ENCODE measurements around the gene MCM9.

Gene MCM9

GRCh38 chr6:118800394-118801071, 134.4 kb downstream of the MCM9 start:
- peak; percentile 54 to 75 (median 65) for DNase-seq (ENCODE audit: low read depth in 4 of 4, low spot score in 1 of 4)

- DNase-seq (ENCODE audit: low read depth in 4 of 4, low spot score in 1 of 4), result no peak
Observed at GRCh38 chr6:118799826-118800225, 135.1 kb downstream of the MCM9 start.

DNA sequence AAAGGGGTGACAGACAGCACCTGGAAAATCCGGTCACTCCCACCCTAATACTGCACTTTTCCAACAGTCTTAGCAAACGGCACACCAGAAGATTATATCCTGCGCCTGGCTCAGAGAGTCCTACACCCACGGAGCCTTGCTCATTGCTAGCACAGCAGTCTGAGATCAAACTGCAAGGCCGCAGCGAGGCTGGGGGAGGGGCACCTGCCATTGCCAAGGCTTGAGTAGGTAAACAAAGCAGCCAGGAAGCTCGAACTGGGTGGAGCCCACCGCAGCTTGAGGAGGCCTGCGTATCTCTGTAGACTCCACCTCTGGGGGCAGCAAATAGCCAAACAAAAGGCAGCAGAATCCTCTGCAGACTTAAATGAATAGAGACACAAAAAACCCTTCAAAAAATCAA, 138.4 kb downstream of the MCM9 start:
- peak in 2 of 4 experiments; percentile 22 to 30 for DNase-seq (ENCODE audit: low read depth in 4 of 4, low spot score in 1 of 4)

DNA sequence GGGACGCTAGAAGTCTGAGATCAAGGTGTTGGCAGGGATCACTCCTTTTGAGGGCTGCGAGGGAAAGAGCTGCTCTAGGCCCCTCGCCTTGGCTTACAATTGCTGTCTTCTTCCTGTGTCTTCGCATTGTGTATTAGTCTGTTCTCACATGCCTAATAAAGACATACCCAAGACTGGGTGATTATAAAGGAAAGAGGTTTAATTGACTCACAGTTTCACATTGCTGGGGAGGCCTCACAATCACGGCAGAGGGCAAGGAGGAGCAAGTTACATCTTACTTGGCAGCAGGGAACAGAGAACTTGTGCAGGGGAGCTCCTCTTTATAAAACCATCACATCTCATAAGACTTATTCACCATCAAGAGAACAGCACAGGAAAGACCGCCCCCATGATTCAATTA, 143.5 kb downstream of the MCM9 start:
- DNase-seq (ENCODE audit: low read depth in 4 of 4, low spot score in 1 of 4), result no peak

DNA sequence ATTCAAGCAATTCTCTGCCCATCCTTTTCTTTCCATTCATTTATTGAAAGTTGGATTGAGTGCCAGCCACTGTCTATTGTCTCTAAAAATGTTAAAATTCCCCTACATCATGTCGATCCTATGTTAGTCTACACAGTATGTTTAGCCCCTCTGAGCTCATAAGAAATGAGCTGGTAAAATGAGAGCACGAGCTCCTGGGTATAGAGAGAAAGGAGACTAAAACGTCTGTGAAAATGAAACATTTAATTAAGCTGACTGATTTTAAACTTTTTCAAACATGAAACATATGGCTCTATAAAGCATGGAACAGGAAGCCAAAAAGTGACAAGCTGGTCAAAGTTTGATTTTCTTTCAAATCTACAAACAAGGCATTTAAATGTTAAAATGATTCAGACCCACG, 145.0 kb downstream of the MCM9 start:
- DNase-seq (ENCODE audit: low read depth in 4 of 4, low spot score in 1 of 4), result no peak

GRCh38 chr6:118789419-118789818, 145.5 kb downstream of the MCM9 start:
- DNase-seq (ENCODE audit: low read depth in 4 of 4, low spot score in 1 of 4), result no peak

DNA sequence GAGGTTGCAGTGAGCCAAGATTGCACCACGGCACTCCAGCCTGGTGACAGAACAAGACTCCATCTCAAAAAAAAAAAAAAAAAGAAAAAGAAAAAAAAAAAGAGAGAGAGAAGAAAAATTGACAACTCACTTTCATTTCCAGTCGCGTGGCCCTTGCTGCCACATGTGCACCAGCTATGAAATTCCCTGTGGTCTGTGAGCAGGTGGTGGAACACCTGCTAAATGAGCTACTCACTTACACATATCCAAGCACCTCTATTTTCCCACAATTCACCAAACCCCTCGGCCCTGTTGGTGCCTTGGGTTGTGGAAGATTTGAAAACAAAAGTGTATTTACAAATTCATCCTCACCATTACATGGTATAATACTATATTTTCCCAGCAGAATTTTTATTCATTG, 146.3 kb downstream of the MCM9 start:
- no peak for DNase-seq (ENCODE audit: low read depth in 4 of 4, low spot score in 1 of 4)

- no peak for DNase-seq (ENCODE audit: low read depth in 4 of 4, low spot score in 1 of 4)
Observed at GRCh38 chr6:118787724-118788423, 147.1 kb downstream of the MCM9 start.

GRCh38 chr6:118786596-118787453, 148.1 kb downstream of the MCM9 start:
- DNase-seq (ENCODE audit: low read depth in 4 of 4, low spot score in 1 of 4), result no peak

DNA sequence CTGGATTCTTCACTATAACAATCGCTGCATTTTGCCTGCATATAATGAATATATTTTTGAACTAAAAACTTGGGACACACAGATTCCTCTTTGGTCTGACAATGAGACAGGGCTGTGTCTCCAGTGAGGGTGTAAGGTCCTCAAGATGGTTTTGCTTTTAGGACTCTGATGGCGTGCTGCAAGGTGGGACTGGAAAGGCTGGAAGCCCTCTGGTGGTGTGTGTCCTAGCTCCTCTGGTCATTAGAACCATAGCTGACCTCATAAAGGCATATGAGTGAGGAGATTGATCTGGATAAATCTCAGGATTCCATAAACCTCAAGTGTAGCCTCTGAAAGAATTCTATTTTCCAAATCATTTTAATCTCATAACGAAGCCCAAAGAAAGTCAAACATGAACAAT, 149.4 kb downstream of the MCM9 start:
- DNase-seq (ENCODE audit: low read depth in 4 of 4, low spot score in 1 of 4), result no peak

GRCh38 chr6:118784641-118785164, 150.3 kb downstream of the MCM9 start:
- DNase-seq (ENCODE audit: low read depth in 4 of 4, low spot score in 1 of 4), result no peak

DNA sequence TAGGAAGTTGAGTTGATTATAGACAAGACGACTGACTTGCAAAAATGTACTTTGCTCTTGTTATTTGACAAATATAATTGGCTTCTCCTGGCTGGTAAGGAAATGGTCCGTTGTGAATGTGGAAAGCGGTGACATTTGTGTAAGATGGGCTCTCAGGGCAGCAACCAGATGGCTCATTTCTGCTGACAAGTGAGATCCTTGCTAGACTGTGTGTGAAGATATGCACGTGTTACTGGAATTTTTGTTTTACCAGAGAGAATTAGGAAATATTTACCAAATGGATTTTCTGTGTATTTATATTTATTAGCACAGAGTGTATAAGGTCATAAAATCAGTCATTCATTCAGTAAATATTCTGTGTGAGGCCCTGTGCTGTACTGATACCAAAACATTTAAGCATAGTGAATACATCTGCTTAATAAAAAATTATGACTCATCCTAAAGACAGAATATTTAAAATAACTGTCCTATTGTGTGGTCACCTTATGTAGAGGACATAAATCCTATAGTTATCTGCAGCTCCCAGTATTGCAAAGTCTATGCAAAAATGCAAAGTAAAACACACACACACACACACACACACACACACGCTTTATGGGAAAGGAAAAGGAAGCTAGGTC, 150.9 kb downstream of the MCM9 start:
- no peak for DNase-seq (ENCODE audit: low read depth in 4 of 4, low spot score in 1 of 4)

GRCh38 chr6:118782651-118783050, 152.3 kb downstream of the MCM9 start:
- no peak for DNase-seq (ENCODE audit: low read depth in 4 of 4, low spot score in 1 of 4)

DNA sequence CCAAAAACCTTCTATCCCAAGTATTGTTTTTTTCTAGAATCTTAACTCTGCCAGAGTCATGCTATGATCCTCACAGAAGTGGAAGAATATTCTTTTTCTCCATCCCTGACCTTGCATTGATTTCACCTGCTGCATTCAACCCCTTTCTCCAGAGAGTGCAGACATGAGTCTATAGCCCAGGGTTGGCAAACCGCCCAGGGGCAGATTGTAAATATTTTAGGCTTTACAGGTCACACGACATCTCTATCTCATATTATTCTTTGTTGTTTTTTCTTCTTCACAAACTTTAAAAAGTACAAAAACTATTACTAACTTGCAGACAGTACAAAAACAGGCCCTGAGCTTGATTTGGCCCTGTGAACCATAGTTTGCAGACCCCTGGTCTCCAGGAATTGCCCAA, 153.1 kb downstream of the MCM9 start:
- no peak for DNase-seq (ENCODE audit: low read depth in 4 of 4, low spot score in 1 of 4)

DNA sequence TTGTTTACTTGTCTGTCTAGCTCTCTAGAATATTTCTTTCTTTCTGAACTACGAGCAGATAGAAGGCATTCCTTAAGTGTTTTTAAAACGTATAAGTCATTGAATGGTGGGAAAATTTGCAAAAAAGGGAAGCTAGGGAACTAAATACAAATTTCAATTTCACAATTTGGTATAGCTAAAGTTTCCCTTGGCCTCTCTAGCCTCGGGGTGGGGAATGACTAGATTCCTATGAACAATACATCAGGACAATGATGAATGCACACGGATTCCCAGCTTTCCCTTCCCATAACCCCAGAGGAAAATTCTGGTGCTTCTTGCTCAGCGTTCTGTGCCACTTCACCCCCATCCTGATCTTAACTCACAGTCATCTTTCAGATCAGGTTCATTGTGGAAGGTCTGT, 154.3 kb downstream of the MCM9 start:
- no peak for DNase-seq (ENCODE audit: low read depth in 4 of 4, low spot score in 1 of 4)

DNA sequence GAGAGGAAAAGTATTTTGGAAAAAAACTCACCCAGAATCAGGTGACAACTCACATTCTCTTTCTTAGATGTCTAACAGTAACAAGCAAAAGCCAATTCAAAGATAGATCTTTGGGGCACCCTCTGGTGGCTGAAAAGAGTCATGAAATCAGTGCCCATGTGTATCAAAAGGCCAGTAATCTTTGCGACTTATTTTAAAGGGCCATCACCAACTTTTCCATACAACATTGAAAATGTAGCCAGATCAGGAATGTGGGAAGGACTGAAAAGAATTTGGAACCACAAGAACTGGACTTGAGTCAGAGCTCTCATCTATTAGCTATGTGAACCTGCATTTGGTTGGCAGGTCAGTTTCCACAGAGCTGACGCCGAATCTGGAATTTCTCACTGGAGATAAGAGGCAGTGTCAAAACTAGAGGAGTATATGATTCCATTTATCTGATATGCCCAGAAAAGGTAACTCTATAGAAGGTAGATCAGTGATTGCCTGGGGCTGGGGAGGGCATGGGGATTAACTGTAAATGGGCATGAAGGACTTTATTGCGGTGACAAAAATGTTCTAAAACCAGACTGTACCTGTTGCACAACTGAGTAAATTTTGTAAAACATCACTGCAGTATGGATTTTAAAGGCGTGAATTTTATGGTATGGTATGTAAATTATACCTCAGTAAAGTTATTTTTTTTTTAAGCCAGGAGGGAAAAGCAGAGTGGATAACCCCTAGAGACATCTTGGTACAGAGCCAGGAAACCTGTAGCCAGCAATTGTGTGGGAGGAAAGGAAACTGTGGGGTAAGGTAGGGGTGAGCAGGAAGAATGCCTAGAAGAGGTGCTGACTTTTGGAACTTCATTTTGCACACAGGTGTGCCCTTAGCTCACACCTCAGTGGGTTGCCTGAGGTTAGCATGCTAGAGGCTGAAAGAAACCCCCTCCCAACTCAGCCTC, 158.1 kb downstream of the MCM9 start:
- DNase-seq (ENCODE audit: low read depth in 4 of 4, low spot score in 1 of 4), result peak; percentile 25 to 55 (median 29)

DNA sequence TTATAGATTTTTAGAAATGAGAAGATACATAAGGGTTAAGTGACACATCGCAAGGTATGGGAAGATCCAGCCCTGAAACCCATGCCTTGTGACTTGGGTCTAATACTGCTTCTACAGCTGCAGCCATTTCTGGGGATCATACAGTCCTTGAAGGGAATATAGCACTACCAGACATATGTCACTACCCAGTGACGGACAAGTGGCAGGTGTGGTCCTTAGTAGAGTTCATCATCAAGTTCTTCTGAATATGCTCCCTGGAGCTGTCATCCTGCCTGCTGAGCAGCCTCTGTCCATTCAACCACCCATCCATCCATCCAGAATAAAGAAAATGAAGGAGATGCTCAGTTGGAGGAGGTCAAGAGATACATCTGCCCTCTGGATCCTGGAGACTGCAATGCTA, 159.6 kb downstream of the MCM9 start:
- no peak for DNase-seq (ENCODE audit: low read depth in 4 of 4, low spot score in 1 of 4)

- no peak for DNase-seq (ENCODE audit: low read depth in 4 of 4, low spot score in 1 of 4)
Observed at GRCh38 chr6:118774581-118774980, 160.4 kb downstream of the MCM9 start.

DNA sequence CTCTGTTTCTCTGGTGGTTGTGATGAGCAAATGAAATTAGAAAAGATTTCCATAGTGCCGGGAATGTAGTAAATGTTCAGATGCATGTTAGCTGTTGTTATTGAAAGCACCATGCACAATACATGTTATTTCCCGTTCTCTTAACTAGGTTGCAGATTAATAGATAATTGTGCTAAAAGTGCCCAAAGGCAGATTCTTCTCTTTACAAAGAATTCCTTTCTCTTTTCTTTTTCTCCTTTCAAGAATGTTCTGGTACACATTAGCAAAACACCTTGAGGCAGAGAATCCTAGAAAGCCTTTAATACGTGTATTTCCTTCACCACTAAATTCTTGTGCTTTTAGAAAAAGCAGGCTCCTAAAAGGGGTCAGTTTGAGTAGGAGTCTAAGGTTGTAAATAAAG, 162.1 kb downstream of the MCM9 start:
- no peak for DNase-seq (ENCODE audit: low read depth in 4 of 4, low spot score in 1 of 4)

GRCh38 chr6:118771253-118771652, 163.7 kb downstream of the MCM9 start:
- DNase-seq (ENCODE audit: low read depth in 4 of 4, low spot score in 1 of 4), result no peak
